Measurements from ENCODE around the gene MTOR. TPM values are rescaled to one million over a fixed set of nuclear protein-coding genes. Genes with fewer than 3 reads are reported as not detected.

Gene MTOR
- polyA plus RNA-seq, 3 donors, result 2.0 to 29.4 (median 3.3) TPM

- no peaks in the 10 kb centered on the region for H3K27me3 ChIP-seq (ENCODE audit: control insufficient read depth in 2 of 2, insufficient read depth in 2 of 2, low read length in 2 of 2)
- no peak for DNase-seq
- intact Hi-C loops (cut with micrococcal nuclease), result no loop called here
- H3K27ac Mint-ChIP-seq, result peak overlapping the region in 1 of 7 donors; percentile 20
- no peaks in the 10 kb centered on the region for H3K9me3 ChIP-seq (replicated peaks in 1 of 2; ENCODE audit: control insufficient read depth in 1 of 2, insufficient read depth in 1 of 2, low read length in 2 of 2)
- TF ChIP-seq CTCF (IDR thresholded peaks at IDR 0.05), result no peak
- no peak overlapping the region for H3K27ac ChIP-seq (ENCODE audit: low read depth in 1 of 2, low read length in 2 of 2)
- H3K4me1 ChIP-seq (ENCODE audit: control insufficient read depth in 1 of 2, insufficient read depth in 2 of 2, low read length in 2 of 2), result no peaks in the 10 kb centered on the region
- H3K27me3 Mint-ChIP-seq (ENCODE audit: low read depth in 3 of 3), result peaks cover 0 to 2% (median 0%) of the 10 kb centered on the region in 3 donors
- H3K4me2 ChIP-seq (replicated peaks; ENCODE audit: extremely low read depth, low read length, poor library complexity, severe bottlenecking), result no peak overlapping the region
- H3K36me3 ChIP-seq (replicated peaks in 1 of 2; ENCODE audit: control insufficient read depth in 1 of 2, insufficient read depth in 2 of 2, low read length in 2 of 2), result peaks cover 34 to 63% of the 10 kb centered on the region in 2 donors
- WGBS (ENCODE audit: insufficient coverage), result 100% methylated on average over 1 of the region's 3 CpGs
- no peak overlapping the region for H3K4me3 ChIP-seq (replicated peaks in 1 of 3; ENCODE audit: low read depth in 2 of 3, low read length in 3 of 3)
- H4K20me1 ChIP-seq (ENCODE audit: insufficient read depth, low read length), result no peaks in the 10 kb centered on the region
- H3K4me3 Mint-ChIP-seq, result no peak overlapping the region
- H3K9me3 Mint-ChIP-seq, result no peaks in the 10 kb centered on the region
- no peaks in the 10 kb centered on the region for H3K4me1 Mint-ChIP-seq
- no peaks in the 10 kb centered on the region for H3K79me2 ChIP-seq (ENCODE audit: insufficient read depth, low read length)
- no peak overlapping the region for H2AFZ ChIP-seq (ENCODE audit: insufficient read depth, low read depth, low read length, poor library complexity, severe bottlenecking)
- peaks cover 63 to 67% of the 10 kb centered on the region in 2 donors for H3K36me3 Mint-ChIP-seq
- no peak overlapping the region for H3K9ac ChIP-seq (ENCODE audit: insufficient read depth, low read length, poor library complexity, severe bottlenecking)
Measured at GRCh38 chr1:11158291-11158690, 104.1 kb downstream of the MTOR start.

- TF ChIP-seq CTCF (IDR thresholded peaks at IDR 0.05), result no peak
- H3K9me3 ChIP-seq (replicated peaks in 1 of 2; ENCODE audit: control insufficient read depth in 1 of 2, insufficient read depth in 1 of 2, low read length in 2 of 2), result no peaks in the 10 kb centered on the region
- no peaks in the 10 kb centered on the region for H3K79me2 ChIP-seq (ENCODE audit: insufficient read depth, low read length)
- no peak overlapping the region for H3K27ac ChIP-seq (ENCODE audit: low read depth in 1 of 2, low read length in 2 of 2)
- H3K27me3 Mint-ChIP-seq (ENCODE audit: low read depth in 3 of 3), result peaks cover 0 to 2% (median 0%) of the 10 kb centered on the region in 3 donors
- H3K9ac ChIP-seq (ENCODE audit: insufficient read depth, low read length, poor library complexity, severe bottlenecking), result no peak overlapping the region
- H4K20me1 ChIP-seq (ENCODE audit: insufficient read depth, low read length), result no peaks in the 10 kb centered on the region
- peaks cover 0 to 2% (median 0%) of the 10 kb centered on the region in 7 donors for H3K9me3 Mint-ChIP-seq
- H3K4me2 ChIP-seq (replicated peaks; ENCODE audit: extremely low read depth, low read length, poor library complexity, severe bottlenecking), result no peak overlapping the region
- no peak overlapping the region for H3K27ac Mint-ChIP-seq
- H2AFZ ChIP-seq (ENCODE audit: insufficient read depth, low read depth, low read length, poor library complexity, severe bottlenecking), result no peak overlapping the region
- no peaks in the 10 kb centered on the region for H3K4me1 Mint-ChIP-seq
- no CpG with 5 or more reads among the region's 2 CpGs for WGBS (ENCODE audit: insufficient coverage)
- peaks cover 64 to 67% of the 10 kb centered on the region in 2 donors for H3K36me3 Mint-ChIP-seq
- no peak for DNase-seq
- intact Hi-C loops (cut with micrococcal nuclease), result no loop called here
- H3K4me3 Mint-ChIP-seq, result no peak overlapping the region
- no peaks in the 10 kb centered on the region for H3K27me3 ChIP-seq (ENCODE audit: control insufficient read depth in 2 of 2, insufficient read depth in 2 of 2, low read length in 2 of 2)
- no peaks in the 10 kb centered on the region for H3K4me1 ChIP-seq (ENCODE audit: control insufficient read depth in 1 of 2, insufficient read depth in 2 of 2, low read length in 2 of 2)
- peaks cover 38 to 67% of the 10 kb centered on the region in 2 donors for H3K36me3 ChIP-seq (replicated peaks in 1 of 2; ENCODE audit: control insufficient read depth in 1 of 2, insufficient read depth in 2 of 2, low read length in 2 of 2)
- no peak overlapping the region for H3K4me3 ChIP-seq (replicated peaks in 1 of 3; ENCODE audit: low read depth in 2 of 3, low read length in 3 of 3)
Measured at GRCh38 chr1:11157867-11158266, 104.5 kb downstream of the MTOR start.
